Stimulated activated naive CD8-positive, alpha-beta T cell treated with anti-CD3 and anti-CD28 coated beads, Interleukin-15, Interleukin-2, amounts not matched to agents 100 ng/mL and 50 ng/mL, for 24 hours (primary cell): ENCODE measurements around the gene HTR2B.
"Not testable (repeated sequence)": the region's sequence is repeated elsewhere in the genome, so short reads cannot be mapped to it uniquely, and the experiment has no call there.

Experiments
- H3K27ac Mint-ChIP-seq: one replicate; pipeline ENCODE4 v1.8.0; 2021; ENCODE audit warnings: mild to moderate bottlenecking, mixed read lengths
- H3K27me3 Mint-ChIP-seq: one replicate; pipeline ENCODE4 v1.8.0; 2021; ENCODE audit warnings: mixed read lengths
- H3K36me3 Mint-ChIP-seq: one replicate; pipeline ENCODE4 v1.8.0; 2021; ENCODE audit warnings: low read depth, mixed read lengths
- H3K4me1 Mint-ChIP-seq: one replicate; pipeline ENCODE4 v1.8.0; 2021; ENCODE audit warnings: low read depth, mixed read lengths
- H3K4me3 Mint-ChIP-seq: one replicate; pipeline ENCODE4 v1.8.0; 2021; ENCODE audit warnings: mild to moderate bottlenecking, mixed read lengths
- H3K9me3 Mint-ChIP-seq: one replicate; pipeline ENCODE4 v1.8.0; 2021; ENCODE audit warnings: mixed read lengths

Gene HTR2B

GRCh38 chr2:231084565-231084964, 40.3 kb downstream of the HTR2B start:
- Mint-ChIP-seq H3K27me3 (no peaks in the 10 kb centered on the region), H3K36me3 (peaks cover 87% of the 10 kb centered on the region), H3K27ac (no peak overlapping the region), H3K9me3 (no peaks in the 10 kb centered on the region), H3K4me1 (no peaks in the 10 kb centered on the region), H3K4me3 (no peak overlapping the region)

GRCh38 chr2:231069379-231070054, 55.3 kb downstream of the HTR2B start:
- H3K27ac Mint-ChIP-seq = no peak overlapping the region
- H3K36me3 Mint-ChIP-seq = peaks cover 77% of the 10 kb centered on the region
- no peak overlapping the region for H3K4me3 Mint-ChIP-seq
- H3K27me3 Mint-ChIP-seq = no peaks in the 10 kb centered on the region
- no peaks in the 10 kb centered on the region for H3K9me3 Mint-ChIP-seq
- H3K4me1 Mint-ChIP-seq = peaks cover 13% of the 10 kb centered on the region

GRCh38 chr2:231068525-231069222, 56.2 kb downstream of the HTR2B start:
- Mint-ChIP-seq H3K4me3 (no peak overlapping the region), H3K27me3 (no peaks in the 10 kb centered on the region), H3K36me3 (peaks cover 76% of the 10 kb centered on the region), H3K27ac (peak overlapping the region; percentile 43), H3K9me3 (no peaks in the 10 kb centered on the region), H3K4me1 (peaks cover 13% of the 10 kb centered on the region)

GRCh38 chr2:231067531-231067930, 57.3 kb downstream of the HTR2B start:
- H3K4me3 Mint-ChIP-seq, H3K27me3 Mint-ChIP-seq, H3K9me3 Mint-ChIP-seq: not testable (repeated sequence)
- H3K4me1 Mint-ChIP-seq = peaks cover 13% of the 10 kb centered on the region
- H3K27ac Mint-ChIP-seq = peak overlapping the region; percentile 38
- peaks cover 78% of the 10 kb centered on the region for H3K36me3 Mint-ChIP-seq

- Mint-ChIP-seq H3K36me3 (peaks cover 80% of the 10 kb centered on the region), H3K9me3 (no peaks in the 10 kb centered on the region), H3K27ac (no peak overlapping the region), H3K27me3 (no peaks in the 10 kb centered on the region), H3K4me3 (no peak overlapping the region), H3K4me1 (peaks cover 16% of the 10 kb centered on the region)
Observed at GRCh38 chr2:231065966-231066365, 58.9 kb downstream of the HTR2B start.

GRCh38 chr2:231063347-231063746, 61.5 kb downstream of the HTR2B start:
- no peaks in the 10 kb centered on the region for H3K27me3 Mint-ChIP-seq
- no peaks in the 10 kb centered on the region for H3K9me3 Mint-ChIP-seq
- peaks cover 34% of the 10 kb centered on the region for H3K4me1 Mint-ChIP-seq
- no peak overlapping the region for H3K4me3 Mint-ChIP-seq
- peaks cover 77% of the 10 kb centered on the region for H3K36me3 Mint-ChIP-seq
- no peak overlapping the region for H3K27ac Mint-ChIP-seq

- Mint-ChIP-seq H3K27me3 (no peaks in the 10 kb centered on the region), H3K4me3 (no peak overlapping the region), H3K9me3 (no peaks in the 10 kb centered on the region), H3K27ac (no peak overlapping the region), H3K4me1 (peaks cover 34% of the 10 kb centered on the region), H3K36me3 (peaks cover 72% of the 10 kb centered on the region)
Observed at GRCh38 chr2:231062776-231063175, 62.1 kb downstream of the HTR2B start.

GRCh38 chr2:231059756-231060155, 65.1 kb downstream of the HTR2B start:
- Mint-ChIP-seq H3K4me1 (peaks cover 39% of the 10 kb centered on the region), H3K27me3 (no peaks in the 10 kb centered on the region), H3K4me3 (peak overlapping the region; percentile 18), H3K9me3 (no peaks in the 10 kb centered on the region), H3K27ac (peak overlapping the region; percentile 62), H3K36me3 (peaks cover 47% of the 10 kb centered on the region)

- Mint-ChIP-seq H3K4me3 (peak overlapping the region; percentile 91), H3K4me1 (peaks cover 42% of the 10 kb centered on the region)
Observed at GRCh38 chr2:231058761-231059550, 65.9 kb downstream of the HTR2B start.

More at GRCh38 chr2:231058761-231059550, 65.9 kb downstream of the HTR2B start:
- Mint-ChIP-seq H3K27ac (peak overlapping the region; percentile 70), H3K27me3 (peaks cover 3% of the 10 kb centered on the region), H3K36me3 (peaks cover 41% of the 10 kb centered on the region), H3K9me3 (no peaks in the 10 kb centered on the region)
